ENCODE data around the gene TRERF1.

- no peak for TF ChIP-seq CTCF (IDR thresholded peaks at IDR 0.05)
- no peak for TF ChIP-seq POLR2A (IDR thresholded peaks at IDR 0.05)
Measured at GRCh38 chr6:42220807-42221206, 230.9 kb downstream of the TRERF1 start.

Data from lower leg skin (tissue), 3 donors.